ENCODE data around the gene FGF21. TPM values are rescaled to one million over a fixed set of nuclear protein-coding genes. Genes with fewer than 3 reads are reported as not detected.

The FGF21 gene
- total and polyA plus RNA-seq, 7 experiments from 2014 or later: not detected

- peak overlapping the region; percentile 74 to 99 (median 94) for H3K4me3 Mint-ChIP-seq
- CTCF ChIA-PET: interaction anchor here (0.5 to 4.6 kb wide), 26 partner anchors 12 to 1142 kb away, joined by 3 to 50 read pairs (median 4); partner anchors contain the start of genes BCAT2, CA11, HSD17B14 and RUVBL2
These were observed 39.8 kb downstream of the FGF21 start for GRCh38 chr19:48795055-48795684.

GRCh38 chr19:48795685-48796070 is 40.4 kb downstream of the FGF21 start:
- intact Hi-C loops (cut with micrococcal nuclease): loop anchor here (1.0 to 10.0 kb wide), 13 partner anchors 11 to 349 kb away; partner anchors contain the start of genes BCAT2 (in 2 of the 2), CA11 (in 1 of the 2), FTL (in 1 of the 2) and GYS1 (in 1 of the 2)
- Histone ChIP-seq H3K4me1 (ENCODE audit: control insufficient read depth in 2 of 2, insufficient read depth in 2 of 2, low read length in 2 of 2) (peaks cover 4 to 6% of the 10 kb centered on the region in 2 donors), H3K36me3 (ENCODE audit: control insufficient read depth in 2 of 3, insufficient read depth in 3 of 3, low read length in 3 of 3) (no peaks in the 10 kb centered on the region), H3K4me3 (ENCODE audit: low read length) (peak overlapping the region; percentile 96), H3K27ac (ENCODE audit: low read depth, low read length) (peak overlapping the region; percentile 67), H3K27me3 (ENCODE audit: control insufficient read depth in 2 of 2, insufficient read depth in 2 of 2, low read length in 2 of 2) (no peaks in the 10 kb centered on the region), H3K9me3 (ENCODE audit: control insufficient read depth in 2 of 3, low read length in 3 of 3) (no peaks in the 10 kb centered on the region)
- peak overlapping the region; percentile 74 to 99 (median 94) for H3K4me3 Mint-ChIP-seq
- peaks cover 5 to 13% (median 7%) of the 10 kb centered on the region in 7 donors for H3K4me1 Mint-ChIP-seq
- no peaks in the 10 kb centered on the region for H3K9me3 Mint-ChIP-seq
- H3K36me3 Mint-ChIP-seq: peaks cover 0 to 4% (median 0%) of the 10 kb centered on the region in 5 donors
- ChIA-PET POLR2A (interaction anchor here (0.6 to 1.7 kb wide), 12 partner anchors 11 to 429 kb away, joined by 3 to 12 read pairs (median 4); partner anchors contain the start of genes BCAT2, CA11, FTL and PPP1R15A), CTCF (interaction anchor here (0.5 to 4.6 kb wide), 24 partner anchors 12 to 1142 kb away, joined by 3 to 50 read pairs (median 5); partner anchors contain the start of genes BCAT2, CA11, HSD17B14 and RUVBL2)
- ATAC-seq (no peak), DNase-seq (no peak)
- peak overlapping the region; percentile 83 to 95 (median 93) for H3K27ac Mint-ChIP-seq
- H3K27me3 Mint-ChIP-seq: no peaks in the 10 kb centered on the region

More at GRCh38 chr19:48795055-48795684, 39.8 kb downstream of the FGF21 start:
- H3K4me3 ChIP-seq (ENCODE audit: low read length): peak overlapping the region; percentile 96
- no peaks in the 10 kb centered on the region for H3K9me3 ChIP-seq (ENCODE audit: control insufficient read depth in 2 of 3, low read length in 3 of 3)
- no peaks in the 10 kb centered on the region for H3K27me3 Mint-ChIP-seq
- POLR2A ChIA-PET: interaction anchor here (0.6 to 1.8 kb wide), 13 partner anchors 11 to 429 kb away, joined by 3 to 12 read pairs (median 4); partner anchors contain the start of genes BCAT2, CA11, FTL and PPP1R15A
- H3K4me1 Mint-ChIP-seq: peaks cover 5 to 13% (median 7%) of the 10 kb centered on the region in 7 donors
- intact Hi-C loops (cut with micrococcal nuclease): loop anchor here (1.0 to 10.0 kb wide), 13 partner anchors 11 to 350 kb away; partner anchors contain the start of genes BCAT2 (in 2 of the 2), CA11 (in 1 of the 2), FTL (in 1 of the 2) and GYS1 (in 1 of the 2)
- no peaks in the 10 kb centered on the region for H3K27me3 ChIP-seq (ENCODE audit: control insufficient read depth in 2 of 2, insufficient read depth in 2 of 2, low read length in 2 of 2)
- ATAC-seq (peak; percentile 99), DNase-seq (peak; percentile 72 to 87 (median 84))
- H3K36me3 ChIP-seq (ENCODE audit: control insufficient read depth in 2 of 3, insufficient read depth in 3 of 3, low read length in 3 of 3): no peaks in the 10 kb centered on the region
- peaks cover 0 to 1% (median 0%) of the 10 kb centered on the region in 5 donors for H3K36me3 Mint-ChIP-seq
- peak overlapping the region; percentile 67 for H3K27ac ChIP-seq (ENCODE audit: low read depth, low read length)
- H3K27ac Mint-ChIP-seq: peak overlapping the region; percentile 83 to 95 (median 93)
- H3K9me3 Mint-ChIP-seq: no peaks in the 10 kb centered on the region
- peaks cover 4 to 6% of the 10 kb centered on the region in 2 donors for H3K4me1 ChIP-seq (ENCODE audit: control insufficient read depth in 2 of 2, insufficient read depth in 2 of 2, low read length in 2 of 2)

- DNase-seq: no peak
- Histone ChIP-seq H3K27me3 (ENCODE audit: control insufficient read depth in 2 of 2, insufficient read depth in 2 of 2, low read length in 2 of 2) (no peaks in the 10 kb centered on the region), H3K36me3 (ENCODE audit: control insufficient read depth in 2 of 3, insufficient read depth in 3 of 3, low read length in 3 of 3) (no peaks in the 10 kb centered on the region), H3K9me3 (ENCODE audit: control insufficient read depth in 2 of 3, low read length in 3 of 3) (no peaks in the 10 kb centered on the region), H3K4me3 (ENCODE audit: low read length) (no peak overlapping the region), H3K4me1 (ENCODE audit: control insufficient read depth in 2 of 2, insufficient read depth in 2 of 2, low read length in 2 of 2) (peaks cover 4 to 6% of the 10 kb centered on the region in 2 donors), H3K27ac (ENCODE audit: low read depth, low read length) (no peak overlapping the region)
- Mint-ChIP-seq H3K9me3 (no peaks in the 10 kb centered on the region), H3K27me3 (no peaks in the 10 kb centered on the region), H3K27ac (no peak overlapping the region), H3K4me1 (peaks cover 5 to 13% (median 7%) of the 10 kb centered on the region in 7 donors), H3K36me3 (peaks cover 0 to 4% (median 0%) of the 10 kb centered on the region in 5 donors), H3K4me3 (no peak overlapping the region)
- intact Hi-C loops (cut with micrococcal nuclease): loop anchor here in 1 of 2 donors (10.0 kb wide), 1 partner anchor 348 kb away; no protein-coding TSS in a partner anchor
- POLR2A ChIA-PET: interaction anchor here (1.5 to 1.7 kb wide), 2 partner anchors 46 to 169 kb away, joined by 10 to 12 read pairs; partner anchors contain the start of gene FTL
- CTCF ChIA-PET: interaction anchor here (0.6 to 4.6 kb wide), 8 partner anchors 11 to 197 kb away, joined by 3 to 50 read pairs (median 13); partner anchors contain the start of genes CA11, HSD17B14 and RUVBL2
- no peak for ATAC-seq
These were observed 41.2 kb downstream of the FGF21 start for GRCh38 chr19:48796298-48797083.

GRCh38 chr19:48797103-48797502 is 41.8 kb downstream of the FGF21 start:
- ATAC-seq: no peak
- H3K27me3 Mint-ChIP-seq: no peaks in the 10 kb centered on the region
- no peak for DNase-seq
- Histone ChIP-seq H3K36me3 (ENCODE audit: control insufficient read depth in 2 of 3, insufficient read depth in 3 of 3, low read length in 3 of 3) (no peaks in the 10 kb centered on the region), H3K9me3 (ENCODE audit: control insufficient read depth in 2 of 3, low read length in 3 of 3) (no peaks in the 10 kb centered on the region), H3K4me3 (ENCODE audit: low read length) (no peak overlapping the region), H3K4me1 (ENCODE audit: control insufficient read depth in 2 of 2, insufficient read depth in 2 of 2, low read length in 2 of 2) (peaks cover 4 to 6% of the 10 kb centered on the region in 2 donors), H3K27ac (ENCODE audit: low read depth, low read length) (no peak overlapping the region), H3K27me3 (ENCODE audit: control insufficient read depth in 2 of 2, insufficient read depth in 2 of 2, low read length in 2 of 2) (no peaks in the 10 kb centered on the region)
- peaks cover 0 to 4% (median 0%) of the 10 kb centered on the region in 5 donors for H3K36me3 Mint-ChIP-seq
- peaks cover 5 to 13% (median 7%) of the 10 kb centered on the region in 7 donors for H3K4me1 Mint-ChIP-seq
- ChIA-PET CTCF (interaction anchor here (4.6 kb wide), 1 partner anchor 39 kb away, joined by 29 read pairs; the partner anchor contains the start of gene HSD17B14), POLR2A (no interaction called here)
- intact Hi-C loops (cut with micrococcal nuclease): loop anchor here in 1 of 2 donors (10.0 kb wide), 1 partner anchor 348 kb away; no protein-coding TSS in a partner anchor
- no peaks in the 10 kb centered on the region for H3K9me3 Mint-ChIP-seq
- no peak overlapping the region for H3K27ac Mint-ChIP-seq
- H3K4me3 Mint-ChIP-seq: no peak overlapping the region

GRCh38 chr19:48798937-48799336 is 43.6 kb downstream of the FGF21 start:
- ChIA-PET CTCF (interaction anchor here (0.6 to 1.2 kb wide), 2 partner anchors 31 to 172 kb away, joined by 3 read pairs; no protein-coding TSS in a partner anchor), POLR2A (no interaction called here)
- no peak for DNase-seq
- no peaks in the 10 kb centered on the region for H3K27me3 ChIP-seq (ENCODE audit: control insufficient read depth in 2 of 2, insufficient read depth in 2 of 2, low read length in 2 of 2)
- H3K27ac ChIP-seq (ENCODE audit: low read depth, low read length): no peak overlapping the region
- peaks cover 0 to 4% (median 0%) of the 10 kb centered on the region in 5 donors for H3K36me3 Mint-ChIP-seq
- H3K4me3 ChIP-seq (ENCODE audit: low read length): no peak overlapping the region
- H3K9me3 Mint-ChIP-seq: no peaks in the 10 kb centered on the region
- no peak overlapping the region for H3K4me3 Mint-ChIP-seq
- H3K9me3 ChIP-seq (ENCODE audit: control insufficient read depth in 2 of 3, low read length in 3 of 3): no peaks in the 10 kb centered on the region
- H3K27ac Mint-ChIP-seq: no peak overlapping the region
- H3K4me1 Mint-ChIP-seq: peaks cover 5 to 13% (median 7%) of the 10 kb centered on the region in 7 donors
- ATAC-seq: no peak
- no peaks in the 10 kb centered on the region for H3K27me3 Mint-ChIP-seq
- intact Hi-C loops (cut with micrococcal nuclease): loop anchor here in 1 of 2 donors (10.0 kb wide), 1 partner anchor 346 kb away; no protein-coding TSS in a partner anchor
- peaks cover 4 to 6% of the 10 kb centered on the region in 2 donors for H3K4me1 ChIP-seq (ENCODE audit: control insufficient read depth in 2 of 2, insufficient read depth in 2 of 2, low read length in 2 of 2)
- H3K36me3 ChIP-seq (ENCODE audit: control insufficient read depth in 2 of 3, insufficient read depth in 3 of 3, low read length in 3 of 3): no peaks in the 10 kb centered on the region
